HCT116 (cell line): ENCODE results near the gene PAN3. TPM values are rescaled to one million over a fixed set of nuclear protein-coding genes. Genes with fewer than 3 reads are reported as not detected.

ENCODE experiments used
- ATAC-seq: fragments of 200-7000 bp; cut with Tn5 transposase; 2 replicates; pipeline ENCODE4 v1.9.1; 2020; ENCODE audit warnings: mild to moderate bottlenecking, moderate library complexity
- BruUV-seq: library from RNA; stranded (reverse); fragments of 400-500 nt; replicated peaks from 2 replicates; lab custom pipeline; 2021; lab: Mats Ljungman, UMichigan
- CTCF ChIA-PET: fragments of 300-600 bp; sonication (Branson Sonifier 250); formaldehyde crosslinking; loops from one replicate; lab custom pipeline; 2021; ENCODE audit warnings: antibody characterized with exemption; lab: Charles Lee
- POLR2A ChIA-PET: fragments of 300-600, 350-600 bp; sonication (Branson Sonifier 250); formaldehyde crosslinking; loops from one replicate; lab custom pipeline; 2021; ENCODE audit warnings: antibody characterized with exemption; lab: Charles Lee
- RAD21 ChIA-PET, 2 experiments: fragments of 300-600 bp; sonication (Branson Sonifier 250); formaldehyde crosslinking; loops; one replicate each; lab custom pipeline; 2023; ENCODE audit warnings: low total read pairs in 2 of 2; ENCODE audit not compliant: uncharacterized antibody in 2 of 2, unreplicated experiment in 2 of 2, low non-redundant PET in 1 of 2; lab: Charles Lee
- DNase-seq: peaks from one replicate; pipeline ENCODE4 v3.0.0-alpha.2; 2010; ENCODE audit warnings: low read depth, low spot score
- H2AFZ ChIP-seq: fragments of 200-600 bp; shearing (Covaris generic), sonication (generic); 2 replicates; pipeline ENCODE4 v1.6.1; 2017; ENCODE audit warnings: low read depth, mixed run types, mixed read lengths, antibody characterized with exemption, low read length; ENCODE audit not compliant: poor library complexity, severe bottlenecking
- H3K27ac ChIP-seq: 2 replicates; pipeline ENCODE4 v1.5.1; 2012; ENCODE audit warnings: low read depth, low read length
- H3K27me3 ChIP-seq: fragments of 200-600 bp; sonication (generic); 2 replicates; pipeline ENCODE4 v1.6.1; 2016; ENCODE audit warnings: mixed run types, low read length, mixed read lengths; ENCODE audit not compliant: insufficient read depth
- H3K36me3 ChIP-seq, 2 experiments: fragments of 200-500 bp in 1 of 2; fragments of 200-600 bp in 1 of 2; sonication (Bioruptor generic) in 1 of 2; sonication (generic) in 1 of 2; 2 replicates each; pipeline versions ENCODE4 v1.5.1 to v1.6.1; 2014 to 2016; ENCODE audit warnings: low read length in 2 of 2, inconsistent platforms in 1 of 2, mixed read lengths in 1 of 2, mixed run types in 1 of 2; ENCODE audit not compliant: insufficient read depth in 2 of 2, control insufficient read depth in 1 of 2
- H3K4me1 ChIP-seq, 2 experiments: fragments of 200-600 bp in 1 of 2; sonication (generic) in 1 of 2; 2 replicates each; pipeline versions ENCODE4 v1.5.1 to v1.6.1; 2012 to 2017; ENCODE audit warnings: low read length in 2 of 2, inconsistent platforms in 1 of 2, mild to moderate bottlenecking in 1 of 2, mixed read lengths in 1 of 2, mixed run types in 1 of 2, moderate library complexity in 1 of 2; ENCODE audit not compliant: insufficient read depth in 2 of 2, control insufficient read depth in 1 of 2
- H3K4me2 ChIP-seq: fragments of 200-600 bp; sonication (generic); 2 replicates; pipeline ENCODE4 v1.6.1; 2017; ENCODE audit warnings: mixed run types, low read length, mixed read lengths
- H3K4me3 ChIP-seq, 2 experiments: fragments of 200-600 bp in 1 of 2; sonication (generic) in 1 of 2; replicated peaks in 1 of 2; 2 replicates each; pipeline ENCODE4 v1.5.1; 2011 to 2016; ENCODE audit warnings: low read length in 2 of 2, control low read depth in 1 of 2, low read depth in 1 of 2, mild to moderate bottlenecking in 1 of 2, mixed read lengths in 1 of 2, mixed run types in 1 of 2
- H3K79me2 ChIP-seq: fragments of 200-600 bp; sonication (generic); 2 replicates; pipeline ENCODE4 v1.6.1; 2017; ENCODE audit warnings: mild to moderate bottlenecking, mixed run types, low read length, moderate library complexity, mixed read lengths; ENCODE audit not compliant: insufficient read depth
- H3K9ac ChIP-seq: fragments of 200-600 bp; sonication (generic); 2 replicates; pipeline ENCODE4 v1.6.1; 2016; ENCODE audit warnings: low read length, mixed read lengths
- H3K9me2 ChIP-seq: fragments of 200-600 bp; sonication (generic), shearing (Covaris generic); 2 replicates; pipeline ENCODE4 v1.6.1; 2017; ENCODE audit warnings: mixed run types, mild to moderate bottlenecking, moderate library complexity; ENCODE audit not compliant: insufficient read depth
- H3K9me3 ChIP-seq, 2 experiments: fragments of 200-500 bp in 1 of 2; fragments of 200-600 bp in 1 of 2; sonication (Bioruptor generic) in 1 of 2; sonication (generic) in 1 of 2; 2 replicates each; pipeline ENCODE4 v1.6.1; 2014 to 2017; ENCODE audit warnings: low read length in 2 of 2, mixed read lengths in 2 of 2, inconsistent platforms in 1 of 2, low read depth in 1 of 2, mild to moderate bottlenecking in 1 of 2, mixed run types in 1 of 2, moderate library complexity in 1 of 2; ENCODE audit not compliant: control insufficient read depth in 1 of 2, insufficient read depth in 1 of 2
- H4K20me1 ChIP-seq: fragments of 200-600 bp; sonication (generic), shearing (Covaris generic); 2 replicates; pipeline ENCODE4 v1.6.1; 2017; ENCODE audit warnings: mixed run types, mild to moderate bottlenecking, moderate library complexity; ENCODE audit not compliant: insufficient read depth
- CBX3 ChIP-seq: IDR thresholded peaks from 2 replicates; pipeline ENCODE4 v1.6.1; 2012; ENCODE audit warnings: low read depth
- CEBPB ChIP-seq: IDR thresholded peaks from 2 replicates; pipeline ENCODE4 v1.6.1; 2012; ENCODE audit warnings: low read depth
- EGR1 ChIP-seq: IDR thresholded peaks from 2 replicates; pipeline ENCODE4 v1.6.1; 2012; ENCODE audit warnings: low read depth
- EZH2 ChIP-seq: fragments of 200-600 bp; sonication (generic); IDR thresholded peaks from 2 replicates; pipeline ENCODE4 v1.6.1; 2017; ENCODE audit warnings: antibody characterized with exemption, mixed run types
- EZH2phosphoT487 ChIP-seq: fragments of 200-600 bp; IDR thresholded peaks from 2 replicates; pipeline ENCODE4 v1.6.1; 2018; ENCODE audit warnings: antibody characterized with exemption, borderline replicate concordance
- FOSL1 ChIP-seq: IDR thresholded peaks from 2 replicates; pipeline ENCODE4 v1.6.1; 2012; ENCODE audit warnings: low read depth
- JUND ChIP-seq: IDR thresholded peaks from 2 replicates; pipeline ENCODE4 v1.6.1; 2012
- MAX ChIP-seq: IDR thresholded peaks from 2 replicates; pipeline ENCODE4 v1.6.1; 2012
- POLR2A ChIP-seq: IDR thresholded peaks from 2 replicates; pipeline ENCODE4 v1.7.0; 2011; ENCODE audit warnings: borderline replicate concordance; ENCODE audit not compliant: insufficient read depth, insufficient read length; ENCODE audit errors: extremely low read depth
- POLR2AphosphoS5 ChIP-seq: IDR thresholded peaks from 2 replicates; pipeline ENCODE4 v1.6.1; 2011; ENCODE audit warnings: mild to moderate bottlenecking, low read depth, low read length, moderate library complexity
- RAD21 ChIP-seq: IDR thresholded peaks from 2 replicates; pipeline ENCODE4 v1.6.1; 2012; ENCODE audit warnings: low read depth, mild to moderate bottlenecking
- SIN3A ChIP-seq: IDR thresholded peaks from 2 replicates; pipeline ENCODE4 v1.6.1; 2012; ENCODE audit warnings: low read depth
- SRF ChIP-seq: IDR thresholded peaks from 2 replicates; pipeline ENCODE4 v1.6.1; 2012; ENCODE audit warnings: low read depth
- ZNF274 ChIP-seq: fragments of 200-500 bp; sonication (Bioruptor generic); IDR thresholded peaks from 2 replicates; pipeline ENCODE4 v1.6.1; 2014; ENCODE audit warnings: mild to moderate bottlenecking, low read depth, low read length, inconsistent platforms
- intact Hi-C: fragments of 100-400 bp; cut with micrococcal nuclease; formaldehyde crosslinking; loops from 2 replicates; pipeline ENCODE4 v1.10.0; 2022
- total RNA-seq: library from RNA; stranded (reverse); gene quantifications from one replicate; pipeline ENCODE4 v1.2.1, GENCODE V29; 2021; ENCODE audit not compliant: unreplicated experiment
- TF ChIP-seq, protein P1 (sequence below): IDR thresholded peaks from 2 replicates; pipeline ENCODE4 v1.6.1; 2012
- TF ChIP-seq, protein P2 (sequence below), 3 experiments: fragments of 200-600 bp in 1 of 3; sonication (generic) in 1 of 3; IDR thresholded peaks in 2 of 3; conservative IDR thresholded peaks in 1 of 3; 2 replicates each; pipeline ENCODE4 v1.5.1; 2012 to 2017; ENCODE audit warnings: low read depth in 2 of 3, low read length in 2 of 3, antibody characterized with exemption in 1 of 3, borderline replicate concordance in 1 of 3, control low read depth in 1 of 3, mild to moderate bottlenecking in 1 of 3, mixed read lengths in 1 of 3, mixed run types in 1 of 3, moderate library complexity in 1 of 3; ENCODE audit not compliant: insufficient read depth in 1 of 3
- TF ChIP-seq, protein P3 (sequence below): IDR thresholded peaks from 2 replicates; pipeline ENCODE4 v1.6.1; 2011; ENCODE audit warnings: mild to moderate bottlenecking, low read length, moderate library complexity; ENCODE audit not compliant: insufficient replicate concordance; ENCODE audit errors: extremely low read depth

PAN3 gene
- total RNA-seq, 1 experiment from 2014 or later, result 30.1 TPM

GRCh38 chr13:28283600-28283999 is 145.3 kb downstream of the PAN3 start:
- TF ChIP-seq JUND, result no peak
- TF ChIP-seq FOSL1, result no peak
- TF ChIP-seq RAD21, result no peak
- no peak for TF ChIP-seq EZH2phosphoT487
- TF ChIP-seq CBX3, result no peak
- TF ChIP-seq, protein P1, sequence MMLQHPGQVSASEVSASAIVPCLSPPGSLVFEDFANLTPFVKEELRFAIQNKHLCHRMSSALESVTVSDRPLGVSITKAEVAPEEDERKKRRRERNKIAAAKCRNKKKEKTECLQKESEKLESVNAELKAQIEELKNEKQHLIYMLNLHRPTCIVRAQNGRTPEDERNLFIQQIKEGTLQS, result no peak
- no peak for TF ChIP-seq ZNF274
- no peak for TF ChIP-seq POLR2AphosphoS5
- no peak for TF ChIP-seq EGR1
- TF ChIP-seq POLR2A, result no peak
- TF ChIP-seq MAX, result no peak
- TF ChIP-seq, protein P2, sequence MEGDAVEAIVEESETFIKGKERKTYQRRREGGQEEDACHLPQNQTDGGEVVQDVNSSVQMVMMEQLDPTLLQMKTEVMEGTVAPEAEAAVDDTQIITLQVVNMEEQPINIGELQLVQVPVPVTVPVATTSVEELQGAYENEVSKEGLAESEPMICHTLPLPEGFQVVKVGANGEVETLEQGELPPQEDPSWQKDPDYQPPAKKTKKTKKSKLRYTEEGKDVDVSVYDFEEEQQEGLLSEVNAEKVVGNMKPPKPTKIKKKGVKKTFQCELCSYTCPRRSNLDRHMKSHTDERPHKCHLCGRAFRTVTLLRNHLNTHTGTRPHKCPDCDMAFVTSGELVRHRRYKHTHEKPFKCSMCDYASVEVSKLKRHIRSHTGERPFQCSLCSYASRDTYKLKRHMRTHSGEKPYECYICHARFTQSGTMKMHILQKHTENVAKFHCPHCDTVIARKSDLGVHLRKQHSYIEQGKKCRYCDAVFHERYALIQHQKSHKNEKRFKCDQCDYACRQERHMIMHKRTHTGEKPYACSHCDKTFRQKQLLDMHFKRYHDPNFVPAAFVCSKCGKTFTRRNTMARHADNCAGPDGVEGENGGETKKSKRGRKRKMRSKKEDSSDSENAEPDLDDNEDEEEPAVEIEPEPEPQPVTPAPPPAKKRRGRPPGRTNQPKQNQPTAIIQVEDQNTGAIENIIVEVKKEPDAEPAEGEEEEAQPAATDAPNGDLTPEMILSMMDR (IDR thresholded peaks at IDR 0.05 in 2 of 3, conservative IDR thresholded peaks at IDR 0.05 in 1 of 3; ENCODE audit: borderline replicate concordance in 1 of 3, insufficient read depth in 1 of 3, low read depth in 2 of 3, low read length in 2 of 3), result no peak
- TF ChIP-seq, protein P3, sequence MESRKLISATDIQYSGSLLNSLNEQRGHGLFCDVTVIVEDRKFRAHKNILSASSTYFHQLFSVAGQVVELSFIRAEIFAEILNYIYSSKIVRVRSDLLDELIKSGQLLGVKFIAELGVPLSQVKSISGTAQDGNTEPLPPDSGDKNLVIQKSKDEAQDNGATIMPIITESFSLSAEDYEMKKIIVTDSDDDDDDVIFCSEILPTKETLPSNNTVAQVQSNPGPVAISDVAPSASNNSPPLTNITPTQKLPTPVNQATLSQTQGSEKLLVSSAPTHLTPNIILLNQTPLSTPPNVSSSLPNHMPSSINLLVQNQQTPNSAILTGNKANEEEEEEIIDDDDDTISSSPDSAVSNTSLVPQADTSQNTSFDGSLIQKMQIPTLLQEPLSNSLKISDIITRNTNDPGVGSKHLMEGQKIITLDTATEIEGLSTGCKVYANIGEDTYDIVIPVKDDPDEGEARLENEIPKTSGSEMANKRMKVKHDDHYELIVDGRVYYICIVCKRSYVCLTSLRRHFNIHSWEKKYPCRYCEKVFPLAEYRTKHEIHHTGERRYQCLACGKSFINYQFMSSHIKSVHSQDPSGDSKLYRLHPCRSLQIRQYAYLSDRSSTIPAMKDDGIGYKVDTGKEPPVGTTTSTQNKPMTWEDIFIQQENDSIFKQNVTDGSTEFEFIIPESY, result no peak
- TF ChIP-seq SRF, result no peak
- TF ChIP-seq EZH2, result no peak
- TF ChIP-seq CEBPB, result no peak
- no peak for TF ChIP-seq SIN3A
- H2AFZ ChIP-seq, result no peak overlapping the region
- ATAC-seq (no peak), DNase-seq (no peak)
- no peaks in the 10 kb centered on the region for H3K9me2 ChIP-seq
- no peaks in the 10 kb centered on the region for H3K79me2 ChIP-seq
- H3K9me3 ChIP-seq, result no peaks in the 10 kb centered on the region
- no peaks in the 10 kb centered on the region for H4K20me1 ChIP-seq
- no peak overlapping the region for H3K9ac ChIP-seq
- RAD21 ChIA-PET, result no interaction called here
- CTCF ChIA-PET, result no interaction called here
- no peaks in the 10 kb centered on the region for H3K27me3 ChIP-seq
- peaks cover 5 to 10% of the 10 kb centered on the region in 2 experiments; a peak in 3 of 4 replicates for H3K36me3 ChIP-seq
- no peak overlapping the region for H3K4me3 ChIP-seq
- no peak overlapping the region for H3K27ac ChIP-seq
- POLR2A ChIA-PET, result no interaction called here
- H3K4me1 ChIP-seq, result no peaks in the 10 kb centered on the region
- H3K4me2 ChIP-seq, result no peak overlapping the region
- intact Hi-C loops, result no loop called here
- BruUV-seq, result no TSS peak
